Activated CD4-positive, alpha-beta memory T cell treated with anti-CD3 and anti-CD28 coated beads, Interleukin-2, amount 10 ng/mL, durations not matched to agents 7 days and 5 days (primary cell): ENCODE measurements around the gene LNPK. TPM values are rescaled to one million over a fixed set of nuclear protein-coding genes. Genes with fewer than 3 reads are reported as not detected.

Experiments
- CTCF ChIA-PET: fragments of 350-600 bp; sonication (Branson Sonifier 250); formaldehyde crosslinking; loops from one replicate; lab custom pipeline; 2021; ENCODE audit warnings: antibody characterized with exemption, inconsistent platforms; lab: Charles Lee
- POLR2A ChIA-PET: fragments of 350-600 bp; sonication (Branson Sonifier 250); formaldehyde crosslinking; loops from one replicate; lab custom pipeline; 2021; ENCODE audit warnings: antibody characterized with exemption; lab: Charles Lee
- DNase-seq: peaks from one replicate; pipeline ENCODE4 v3.0.0-alpha.2; 2020
- H3K27ac Mint-ChIP-seq: one replicate; pipeline ENCODE4 v1.8.0; 2021; ENCODE audit warnings: mild to moderate bottlenecking, mixed read lengths
- H3K27me3 Mint-ChIP-seq: one replicate; pipeline ENCODE4 v1.8.0; 2021; ENCODE audit warnings: mixed read lengths
- H3K36me3 Mint-ChIP-seq: one replicate; pipeline ENCODE4 v1.8.0; 2021; ENCODE audit warnings: low read depth, mixed read lengths
- H3K4me1 Mint-ChIP-seq: one replicate; pipeline ENCODE4 v1.8.0; 2021; ENCODE audit warnings: mixed read lengths
- H3K4me3 Mint-ChIP-seq: one replicate; pipeline ENCODE4 v1.8.0; 2021; ENCODE audit warnings: mild to moderate bottlenecking, mixed read lengths
- H3K9me3 Mint-ChIP-seq: one replicate; pipeline ENCODE4 v1.8.0; 2021; ENCODE audit warnings: mixed read lengths
- total RNA-seq, 2 experiments: library from RNA; stranded (reverse); gene quantifications; one replicate each; pipeline ENCODE4 v1.2.3, GENCODE V29; 2021

Gene LNPK, protein sequence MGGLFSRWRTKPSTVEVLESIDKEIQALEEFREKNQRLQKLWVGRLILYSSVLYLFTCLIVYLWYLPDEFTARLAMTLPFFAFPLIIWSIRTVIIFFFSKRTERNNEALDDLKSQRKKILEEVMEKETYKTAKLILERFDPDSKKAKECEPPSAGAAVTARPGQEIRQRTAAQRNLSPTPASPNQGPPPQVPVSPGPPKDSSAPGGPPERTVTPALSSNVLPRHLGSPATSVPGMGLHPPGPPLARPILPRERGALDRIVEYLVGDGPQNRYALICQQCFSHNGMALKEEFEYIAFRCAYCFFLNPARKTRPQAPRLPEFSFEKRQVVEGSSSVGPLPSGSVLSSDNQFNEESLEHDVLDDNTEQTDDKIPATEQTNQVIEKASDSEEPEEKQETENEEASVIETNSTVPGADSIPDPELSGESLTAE
- 10 to 100 TPM; 43.5 to 48.7 TPM for total RNA-seq

DNA sequence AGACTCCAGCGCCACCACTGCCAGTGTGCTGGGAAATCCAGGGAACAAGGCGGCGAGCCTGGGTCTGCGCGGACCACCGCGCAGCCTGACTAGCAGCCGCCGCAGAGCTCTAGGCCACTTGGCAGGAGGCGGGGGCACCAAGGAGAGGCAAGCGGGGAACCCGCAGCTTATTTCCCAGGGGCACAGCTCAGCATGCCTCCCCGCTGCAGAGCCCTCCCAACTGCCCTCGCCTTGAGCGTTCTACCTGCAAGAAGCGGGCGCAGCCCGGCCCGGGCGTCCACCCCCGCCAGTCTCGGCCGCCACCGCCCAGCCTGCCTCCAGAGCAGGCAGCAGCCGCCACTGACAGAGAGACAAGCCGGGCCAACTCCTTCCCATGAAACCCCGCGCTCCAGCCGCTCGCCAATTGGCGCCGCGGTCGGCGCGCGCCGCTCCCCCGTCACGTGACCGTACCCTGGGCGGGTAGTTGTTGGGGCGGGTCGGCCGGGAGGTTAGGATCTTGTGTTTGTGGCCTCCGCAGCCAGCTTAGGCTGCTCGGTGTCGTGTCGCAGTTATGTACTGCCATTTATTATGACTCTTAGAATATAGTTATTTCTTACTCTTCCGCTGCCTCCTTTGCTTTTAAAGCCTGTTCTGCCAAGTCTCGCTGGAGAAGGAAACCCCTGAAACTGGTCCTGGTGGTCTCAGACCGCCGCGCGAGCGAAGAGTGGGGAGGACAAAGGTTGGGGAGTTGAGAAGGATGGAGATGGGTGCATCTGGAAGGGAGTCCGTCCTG is at the start of gene LNPK:
Gene LNPK, minus strand, starts transcription at position 352 of the 772 bp plus-strand sequence. CDS start 6,683 bp downstream, outside the sequence.
- peak within 1 kb of the TSS; percentile 89 for H3K27ac Mint-ChIP-seq
- no peaks in the 10 kb centered on the region for H3K36me3 Mint-ChIP-seq
- POLR2A ChIA-PET, result interaction anchor here (0.7 to 1.9 kb wide), 12 partner anchors 8 to 1408 kb away, joined by 3 to 9 read pairs (median 4); partner anchors contain the start of gene NFE2L2
- DNase-seq, result peak; percentile 96
- H3K4me1 Mint-ChIP-seq, result peaks cover 25% of the 10 kb centered on the region
- peak within 1 kb of the TSS; percentile 98 for H3K4me3 Mint-ChIP-seq
- peaks cover 9% of the 10 kb centered on the region for H3K27me3 Mint-ChIP-seq
- CTCF ChIA-PET, result interaction anchor here (0.6 to 1.4 kb wide), 4 partner anchors 12 to 1327 kb away, joined by 3 read pairs; no protein-coding TSS in a partner anchor
- no peaks in the 10 kb centered on the region for H3K9me3 Mint-ChIP-seq

GRCh38 chr2:176039375-176039774 is 37.3 kb upstream of the LNPK start:
- peaks cover 14% of the 10 kb centered on the region for H3K27me3 Mint-ChIP-seq

DNA sequence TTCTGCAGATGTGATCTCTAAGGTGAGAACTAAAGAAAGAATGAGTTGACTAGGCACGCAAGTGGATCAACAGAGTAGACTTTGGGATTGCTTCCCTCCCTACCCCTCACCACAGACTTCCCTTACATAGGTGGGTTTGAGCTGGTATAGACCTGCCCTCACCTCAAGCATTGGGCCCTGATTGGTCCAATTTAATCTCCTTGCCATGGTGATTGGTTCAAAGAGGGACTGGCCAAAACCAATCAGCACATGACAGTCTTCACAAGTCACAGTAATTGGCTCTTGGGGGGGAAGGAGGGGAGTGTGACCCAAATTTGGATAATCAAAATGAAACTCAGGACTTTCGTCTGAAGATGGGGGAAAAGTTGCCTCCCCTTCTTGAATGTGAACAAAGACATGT is 36.6 kb upstream of the LNPK start:
- H3K36me3 Mint-ChIP-seq, result no peaks in the 10 kb centered on the region
- CTCF ChIA-PET, result no interaction called here
- POLR2A ChIA-PET, result no interaction called here
- H3K9me3 Mint-ChIP-seq, result no peaks in the 10 kb centered on the region
- no peak for DNase-seq
- no peaks in the 10 kb centered on the region for H3K4me1 Mint-ChIP-seq
- no peak overlapping the region for H3K4me3 Mint-ChIP-seq
- H3K27me3 Mint-ChIP-seq, result peaks cover 14% of the 10 kb centered on the region
- no peak overlapping the region for H3K27ac Mint-ChIP-seq

More at GRCh38 chr2:176039375-176039774, 37.3 kb upstream of the LNPK start:
- no peak for DNase-seq
- Mint-ChIP-seq H3K4me3 (no peak overlapping the region), H3K4me1 (no peaks in the 10 kb centered on the region), H3K36me3 (no peaks in the 10 kb centered on the region), H3K9me3 (no peaks in the 10 kb centered on the region), H3K27ac (no peak overlapping the region)
- CTCF ChIA-PET, result no interaction called here
- POLR2A ChIA-PET, result no interaction called here

DNA sequence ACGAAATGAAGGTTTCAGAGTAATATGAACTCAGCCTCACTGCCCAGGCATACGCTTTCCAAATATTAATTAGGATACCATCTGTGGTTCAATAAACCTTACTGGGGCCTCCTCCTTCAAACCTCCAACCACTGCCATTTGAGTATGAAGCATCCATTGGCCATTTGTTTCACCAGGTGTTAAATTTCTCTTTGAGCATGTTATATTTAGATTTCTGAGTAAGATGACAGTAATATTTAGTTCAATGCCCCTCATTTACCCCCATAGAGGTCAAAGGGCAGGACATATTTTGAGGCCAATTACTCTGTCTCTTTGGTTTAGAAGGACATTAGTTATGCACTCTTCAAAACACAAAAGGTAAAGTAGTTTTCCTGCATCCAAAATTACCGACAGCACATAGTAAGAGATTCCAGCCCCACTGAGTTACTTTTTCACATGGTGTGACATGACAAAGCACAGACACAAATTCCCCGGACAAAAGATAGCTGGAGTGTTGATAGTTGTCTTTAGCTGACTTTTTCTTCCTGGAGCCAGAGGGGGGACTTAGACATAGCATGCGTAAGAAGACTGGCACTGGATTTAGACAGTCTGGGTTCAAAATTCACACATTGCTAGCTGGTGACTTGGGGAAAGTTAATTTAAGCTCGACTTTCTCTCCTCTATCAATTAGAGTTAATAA is 33.1 kb upstream of the LNPK start:
- ChIA-PET POLR2A (no interaction called here), CTCF (no interaction called here)
- Mint-ChIP-seq H3K27me3 (peaks cover 15% of the 10 kb centered on the region), H3K27ac (no peak overlapping the region), H3K9me3 (no peaks in the 10 kb centered on the region), H3K36me3 (no peaks in the 10 kb centered on the region), H3K4me1 (no peaks in the 10 kb centered on the region), H3K4me3 (no peak overlapping the region)
- no peak for DNase-seq

DNA sequence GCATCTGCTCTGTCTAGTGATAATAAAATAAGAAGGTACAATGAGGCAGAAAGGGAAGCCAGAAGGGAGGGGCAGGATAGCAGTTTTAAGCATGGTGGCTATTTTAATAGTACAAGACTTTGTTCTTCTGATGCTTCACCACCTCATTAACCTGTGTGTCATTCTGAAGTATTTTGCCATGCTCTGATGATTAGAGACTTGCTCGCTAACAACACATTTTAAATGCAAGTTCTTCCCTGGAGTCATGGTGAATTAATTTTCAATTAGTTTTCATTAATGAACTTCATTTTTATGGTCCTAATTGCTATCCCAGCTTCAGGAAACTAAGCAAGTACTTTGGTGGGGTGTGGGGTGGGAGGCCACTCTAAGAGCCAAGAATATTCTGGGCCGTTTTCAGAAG is 25.7 kb upstream of the LNPK start:
- DNase-seq, result no peak
- no peaks in the 10 kb centered on the region for H3K36me3 Mint-ChIP-seq
- H3K9me3 Mint-ChIP-seq, result no peaks in the 10 kb centered on the region
- ChIA-PET POLR2A (no interaction called here), CTCF (no interaction called here)
- H3K4me1 Mint-ChIP-seq, result no peaks in the 10 kb centered on the region
- no peak overlapping the region for H3K4me3 Mint-ChIP-seq
- H3K27ac Mint-ChIP-seq, result no peak overlapping the region
- peaks cover 15% of the 10 kb centered on the region for H3K27me3 Mint-ChIP-seq

DNA sequence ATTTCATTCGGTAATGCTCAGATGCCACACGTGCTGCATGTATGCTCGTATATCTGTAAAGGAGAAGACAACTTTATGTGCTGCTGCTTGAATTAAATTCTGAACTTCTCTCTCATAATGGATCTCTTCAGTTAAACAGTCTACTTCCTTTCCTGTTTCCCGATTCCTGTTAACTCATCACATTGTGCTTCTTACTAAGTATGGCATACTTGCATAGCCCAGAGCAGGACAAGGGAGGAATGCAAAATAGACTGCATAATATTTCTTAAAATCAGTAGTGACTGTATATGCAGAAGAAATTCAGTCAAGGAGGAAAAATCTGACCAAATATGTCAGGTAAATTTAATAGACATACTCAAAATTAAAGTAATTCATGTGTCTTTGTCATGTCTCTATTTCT is 23.9 kb upstream of the LNPK start:
- ChIA-PET CTCF (no interaction called here), POLR2A (interaction anchor here (1.2 kb wide), 1 partner anchor 25 kb away, joined by 3 read pairs; no protein-coding TSS in a partner anchor)
- H3K4me3 Mint-ChIP-seq, result no peak overlapping the region
- H3K27me3 Mint-ChIP-seq, result peaks cover 17% of the 10 kb centered on the region
- no peak overlapping the region for H3K27ac Mint-ChIP-seq
- no peaks in the 10 kb centered on the region for H3K36me3 Mint-ChIP-seq
- H3K9me3 Mint-ChIP-seq, result no peaks in the 10 kb centered on the region
- DNase-seq, result no peak
- no peaks in the 10 kb centered on the region for H3K4me1 Mint-ChIP-seq

- Mint-ChIP-seq H3K9me3 (no peaks in the 10 kb centered on the region), H3K4me1 (no peaks in the 10 kb centered on the region), H3K27me3 (peaks cover 15% of the 10 kb centered on the region), H3K4me3 (no peak overlapping the region), H3K27ac (no peak overlapping the region), H3K36me3 (no peaks in the 10 kb centered on the region)
- no peak for DNase-seq
- POLR2A ChIA-PET, result no interaction called here
- CTCF ChIA-PET, result interaction anchor here (1.2 kb wide), 1 partner anchor 22 kb away, joined by 3 read pairs; the partner anchor contains the start of gene LNPK
Observed at GRCh38 chr2:176024083-176024482, 22.0 kb upstream of the LNPK start.

DNA sequence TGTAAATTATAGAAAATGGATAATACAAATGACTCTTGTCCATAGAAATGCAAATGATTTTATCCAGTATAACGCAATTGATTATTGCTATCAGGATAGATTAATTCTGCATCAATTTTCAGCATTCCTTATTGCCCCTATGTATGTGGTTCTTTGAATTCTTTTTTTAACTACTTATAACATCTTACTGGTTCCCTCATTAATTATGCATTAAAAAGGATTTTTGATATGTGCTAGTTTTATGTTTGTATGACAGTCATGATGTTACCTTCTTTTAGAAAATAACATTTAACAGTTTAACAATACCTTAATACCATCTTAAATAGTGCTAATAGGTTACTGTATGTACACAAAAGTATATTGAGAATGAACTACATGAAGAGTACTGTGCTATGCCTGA is 20.0 kb upstream of the LNPK start:
- ChIA-PET POLR2A (no interaction called here), CTCF (no interaction called here)
- no peaks in the 10 kb centered on the region for H3K4me1 Mint-ChIP-seq
- H3K9me3 Mint-ChIP-seq, result no peaks in the 10 kb centered on the region
- peaks cover 11% of the 10 kb centered on the region for H3K27me3 Mint-ChIP-seq
- no peak for DNase-seq
- no peak overlapping the region for H3K27ac Mint-ChIP-seq
- H3K4me3 Mint-ChIP-seq, result no peak overlapping the region
- no peaks in the 10 kb centered on the region for H3K36me3 Mint-ChIP-seq

- no peaks in the 10 kb centered on the region for H3K9me3 Mint-ChIP-seq
- H3K4me1 Mint-ChIP-seq, result no peaks in the 10 kb centered on the region
- no peak overlapping the region for H3K4me3 Mint-ChIP-seq
- H3K36me3 Mint-ChIP-seq, result no peaks in the 10 kb centered on the region
- ChIA-PET POLR2A (no interaction called here), CTCF (no interaction called here)
- no peak for DNase-seq
- no peak overlapping the region for H3K27ac Mint-ChIP-seq
- peaks cover 8% of the 10 kb centered on the region for H3K27me3 Mint-ChIP-seq
Observed at GRCh38 chr2:176020400-176020799, 18.3 kb upstream of the LNPK start.

- ChIA-PET CTCF (no interaction called here), POLR2A (no interaction called here)
- H3K4me3 Mint-ChIP-seq, result no peak overlapping the region
- no peak overlapping the region for H3K27ac Mint-ChIP-seq
- DNase-seq, result no peak
- no peaks in the 10 kb centered on the region for H3K4me1 Mint-ChIP-seq
- H3K27me3 Mint-ChIP-seq, result peaks cover 5% of the 10 kb centered on the region
- no peaks in the 10 kb centered on the region for H3K36me3 Mint-ChIP-seq
- no peaks in the 10 kb centered on the region for H3K9me3 Mint-ChIP-seq
Observed at GRCh38 chr2:176018708-176019107, 16.6 kb upstream of the LNPK start.

DNA sequence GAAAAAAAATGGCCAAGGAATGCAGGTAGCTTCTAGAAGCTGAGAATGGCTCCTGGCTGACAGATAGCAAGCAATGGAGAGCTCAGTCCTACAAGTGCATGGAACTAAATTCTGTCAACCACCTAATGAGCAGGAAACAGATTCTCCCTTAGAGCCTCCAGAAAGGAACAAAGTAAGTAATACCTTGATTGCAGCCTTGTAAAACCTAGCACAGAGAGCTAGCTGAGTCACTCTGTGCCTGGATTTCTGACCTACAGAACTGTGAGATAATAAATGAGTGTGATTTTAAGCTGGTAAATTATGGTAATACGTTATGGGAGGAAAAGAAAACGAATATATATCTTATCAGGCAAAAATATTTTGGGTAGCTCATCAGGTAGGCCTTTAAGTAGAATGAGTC is 7.4 kb upstream of the LNPK start:
- DNase-seq, result no peak
- Mint-ChIP-seq H3K4me3 (no peak overlapping the region), H3K36me3 (no peaks in the 10 kb centered on the region), H3K27ac (no peak overlapping the region), H3K4me1 (no peaks in the 10 kb centered on the region), H3K27me3 (peaks cover 18% of the 10 kb centered on the region), H3K9me3 (no peaks in the 10 kb centered on the region)
- ChIA-PET CTCF (no interaction called here), POLR2A (interaction anchor here (1.8 kb wide), 1 partner anchor 8 kb away, joined by 6 read pairs; no protein-coding TSS in a partner anchor)

GRCh38 chr2:176004934-176005333 is 2.9 kb upstream of the LNPK start:
- peaks cover 20% of the 10 kb centered on the region for H3K4me1 Mint-ChIP-seq
- CTCF ChIA-PET, result no interaction called here
- H3K36me3 Mint-ChIP-seq, result no peaks in the 10 kb centered on the region
- POLR2A ChIA-PET, result no interaction called here
- H3K4me3 Mint-ChIP-seq, result no peak overlapping the region
- peaks cover 16% of the 10 kb centered on the region for H3K27me3 Mint-ChIP-seq
- no peak overlapping the region for H3K27ac Mint-ChIP-seq
- DNase-seq, result no peak
- H3K9me3 Mint-ChIP-seq, result no peaks in the 10 kb centered on the region

DNA sequence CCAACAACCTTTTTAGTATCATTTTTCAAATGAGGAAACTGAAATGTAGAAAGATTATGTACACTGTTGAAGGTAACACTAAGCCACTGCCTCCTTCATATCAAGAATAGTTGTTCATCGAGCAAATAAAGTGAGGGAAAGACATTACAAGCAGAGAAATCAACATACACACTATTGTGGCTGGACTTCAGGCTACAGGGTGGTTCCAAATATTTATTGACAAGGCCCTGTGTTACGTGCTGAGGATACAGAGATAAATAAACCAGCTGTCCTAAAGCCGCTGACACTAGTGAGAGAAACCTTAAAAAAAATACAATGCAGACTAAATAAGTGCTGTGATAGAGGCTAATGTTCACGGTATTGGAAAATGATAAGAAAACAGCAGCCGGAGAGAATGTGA is 1.9 kb upstream of the LNPK start:
- ChIA-PET CTCF (no interaction called here), POLR2A (no interaction called here)
- Mint-ChIP-seq H3K9me3 (no peaks in the 10 kb centered on the region), H3K27ac (no peak overlapping the region), H3K4me3 (no peak overlapping the region), H3K4me1 (peaks cover 25% of the 10 kb centered on the region), H3K27me3 (peaks cover 11% of the 10 kb centered on the region), H3K36me3 (no peaks in the 10 kb centered on the region)
- DNase-seq, result no peak
